HepG2 (cell line): ENCODE results near the gene COA1. TPM values are rescaled to one million over a fixed set of nuclear protein-coding genes. Genes with fewer than 3 reads are reported as not detected.
A peak's percentile ranks its signal among the peaks of the same experiment; 100 is the strongest.

Experiments
- ARNTL ChIP-seq: sonication (generic); formaldehyde crosslinking; IDR thresholded peaks from 2 replicates; pipeline ENCODE4 v1.4.0; 2020; ENCODE audit warnings: mild to moderate bottlenecking, missing genetic modification reagents
- FIP1L1 ChIP-seq: fragments of 200-400 bp; formaldehyde crosslinking; IDR thresholded peaks from 2 replicates; pipeline ENCODE4 v1.6.1; 2018; ENCODE audit warnings: low read depth, mild to moderate bottlenecking, low read length, moderate library complexity, borderline replicate concordance; ENCODE audit not compliant: insufficient read depth
- HIC2 ChIP-seq: sonication (generic); formaldehyde crosslinking; IDR thresholded peaks from 2 replicates; pipeline ENCODE4 v1.9.0; 2022; ENCODE audit warnings: low read depth, missing genetic modification reagents
- PBX2 ChIP-seq: IDR thresholded peaks from 2 replicates; pipeline ENCODE4 v1.6.1; 2016; ENCODE audit warnings: control low read depth
- PITX1 ChIP-seq: sonication (generic); formaldehyde crosslinking; IDR thresholded peaks from 2 replicates; pipeline ENCODE4 v1.5.1; 2020; ENCODE audit warnings: mild to moderate bottlenecking, missing genetic modification reagents
- RELA ChIP-seq: sonication (generic); formaldehyde crosslinking; IDR thresholded peaks from 2 replicates; pipeline ENCODE4 v1.4.0; 2020; ENCODE audit warnings: missing genetic modification reagents
- SUZ12 ChIP-seq: fragments of 150-350 bp; IDR thresholded peaks from 2 replicates; pipeline ENCODE4 v1.6.1; 2014; ENCODE audit warnings: low read depth, low read length
- TBX2 ChIP-seq: sonication (generic); formaldehyde crosslinking; IDR thresholded peaks from 2 replicates; pipeline ENCODE4 v1.5.0; 2020; ENCODE audit warnings: missing genetic modification reagents, mild to moderate bottlenecking, borderline replicate concordance
- TBX3 ChIP-seq: fragments of 450-650 bp; IDR thresholded peaks from 2 replicates; pipeline ENCODE4 v1.6.1; 2017; ENCODE audit warnings: antibody characterized with exemption, mild to moderate bottlenecking, inconsistent platforms, borderline replicate concordance
- THAP11 ChIP-seq: IDR thresholded peaks from 2 replicates; pipeline ENCODE4 v1.6.1; 2016; ENCODE audit warnings: missing biosample characterization, missing genetic modification reagents
- ZBTB38 ChIP-seq: sonication (generic); formaldehyde crosslinking; IDR thresholded peaks from 2 replicates; pipeline ENCODE4 v1.5.1; 2020; ENCODE audit warnings: mild to moderate bottlenecking, missing genetic modification reagents
- ZNF7 ChIP-seq: IDR thresholded peaks from 2 replicates; pipeline ENCODE4 v1.6.1; 2016; ENCODE audit warnings: missing biosample characterization, missing genetic modification reagents
- polyA plus RNA-seq, 8 experiments: library from polyadenylated mRNA; depleted of rRNA in 3 of 8; stranded (reverse) in 7 of 8; unstranded in 1 of 8; fragments of >200 nt; fragmentation: Illumina TruSeq in 4 of 8; extraction: Trizol in 4 of 8; gene quantifications; 2 replicates each; pipeline versions ENCODE4 v1.2.1 to v1.2.3, GENCODE V29; 2011 to 2016; ENCODE audit warnings: low read depth in 4 of 8, missing spikeins in 1 of 8, mixed read lengths in 1 of 8; ENCODE audit not compliant: insufficient read depth in 1 of 8
- total RNA-seq, 5 experiments: library from RNA; depleted of rRNA; stranded (reverse); fragments of >200 nt; fragmentation: Illumina TruSeq; extraction: Trizol; gene quantifications; 2 replicates each; pipeline ENCODE4 v1.2.3, GENCODE V29; 2016; ENCODE audit warnings: low read depth in 1 of 5
- TF ChIP-seq, protein P1 (sequence below): sonication (generic); formaldehyde crosslinking; IDR thresholded peaks from 2 replicates; pipeline ENCODE4 v1.5.1; 2020; ENCODE audit warnings: mild to moderate bottlenecking, missing genetic modification reagents
- TF ChIP-seq, protein P2 (sequence below): IDR thresholded peaks from 2 replicates; pipeline ENCODE4 v1.6.1; 2016; ENCODE audit warnings: low read depth, missing genetic modification reagents, missing compliant biosample characterization

Gene COA1
- total and polyA plus RNA-seq, 2 of the 13 experiments (the other 11 are each of a cell fraction or from before 2014, with no cell fraction given), result 33.2 to 65.7 TPM

DNA sequence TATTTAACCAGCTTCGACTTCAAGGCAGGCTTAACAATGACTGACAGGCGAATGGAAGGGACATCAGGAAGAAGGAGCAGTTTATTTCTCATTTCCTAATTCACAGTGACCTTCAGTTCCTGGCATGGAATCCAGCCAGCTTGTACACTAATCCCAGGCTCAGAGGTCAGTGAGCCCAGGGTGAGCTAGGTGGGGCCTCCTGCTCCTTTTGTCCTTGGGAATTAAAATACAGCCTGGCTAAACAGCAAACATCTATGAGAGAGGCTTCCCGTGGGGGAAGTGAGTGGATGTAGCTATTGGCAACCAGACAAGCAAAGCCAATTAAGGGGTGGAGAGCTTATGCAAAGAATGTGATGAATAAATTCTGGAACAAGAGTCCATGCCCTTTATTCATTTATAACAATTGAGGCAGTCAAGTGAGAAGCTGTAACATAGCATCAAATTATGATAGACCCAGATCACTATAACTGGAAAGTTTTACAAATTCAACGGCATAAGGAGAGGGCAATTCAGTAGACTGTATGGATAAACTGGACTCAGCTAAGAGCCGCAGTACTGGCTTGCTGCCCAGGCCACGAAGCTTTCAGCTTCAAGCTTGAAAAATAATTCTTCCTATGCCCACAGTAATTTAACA is 89.3 kb downstream of the COA1 start (continued):
- TF ChIP-seq RELA (peak; percentile 55; the same call in 1 of the 2 replicates), SUZ12 (no peak), TBX3 (no peak), PBX2 (CRISPR knock-in tag) (peak; percentile 87), ARNTL (CRISPR knock-in tag) (no peak), THAP11 (CRISPR knock-in tag) (peak; percentile 63), TBX2 (CRISPR knock-in tag) (peak; percentile 93), FIP1L1 (no peak), HIC2 (CRISPR knock-in tag) (peak; percentile 58; the same call in 1 of the 2 replicates), PITX1 (CRISPR knock-in tag) (peak; percentile 99), ZBTB38 (0 out of 2 replicates have a peak, but pooled peaks have one; percentile 47), ZNF7 (CRISPR knock-in tag) (no peak)
- TF ChIP-seq, protein P1, sequence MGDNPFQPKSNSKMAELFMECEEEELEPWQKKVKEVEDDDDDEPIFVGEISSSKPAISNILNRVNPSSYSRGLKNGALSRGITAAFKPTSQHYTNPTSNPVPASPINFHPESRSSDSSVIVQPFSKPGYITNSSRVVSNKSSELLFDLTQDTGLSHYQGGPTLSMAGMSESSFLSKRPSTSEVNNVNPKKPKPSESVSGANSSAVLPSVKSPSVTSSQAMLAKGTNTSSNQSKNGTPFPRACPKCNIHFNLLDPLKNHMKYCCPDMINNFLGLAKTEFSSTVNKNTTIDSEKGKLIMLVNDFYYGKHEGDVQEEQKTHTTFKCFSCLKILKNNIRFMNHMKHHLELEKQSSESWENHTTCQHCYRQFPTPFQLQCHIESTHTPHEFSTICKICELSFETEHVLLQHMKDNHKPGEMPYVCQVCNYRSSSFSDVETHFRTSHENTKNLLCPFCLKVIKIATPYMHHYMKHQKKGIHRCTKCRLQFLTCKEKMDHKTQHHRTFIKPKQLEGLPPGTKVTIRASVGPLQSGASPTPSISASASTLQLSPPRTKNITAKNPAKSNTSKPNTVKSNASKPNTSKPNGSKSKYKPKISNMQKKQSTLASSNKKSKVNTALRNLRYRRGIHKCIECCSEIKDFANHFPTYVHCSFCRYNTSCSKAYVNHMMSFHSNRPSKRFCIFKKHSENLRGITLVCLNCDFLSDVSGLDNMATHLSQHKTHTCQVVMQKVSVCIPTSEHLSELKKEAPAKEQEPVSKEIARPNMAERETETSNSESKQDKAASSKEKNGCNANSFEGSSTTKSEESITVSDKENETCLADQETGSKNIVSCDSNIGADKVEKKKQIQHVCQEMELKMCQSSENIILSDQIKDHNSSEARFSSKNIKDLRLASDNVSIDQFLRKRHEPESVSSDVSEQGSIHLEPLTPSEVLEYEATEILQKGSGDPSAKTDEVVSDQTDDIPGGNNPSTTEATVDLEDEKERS (CRISPR knock-in tag), result peak; percentile 76
- TF ChIP-seq, protein P2, sequence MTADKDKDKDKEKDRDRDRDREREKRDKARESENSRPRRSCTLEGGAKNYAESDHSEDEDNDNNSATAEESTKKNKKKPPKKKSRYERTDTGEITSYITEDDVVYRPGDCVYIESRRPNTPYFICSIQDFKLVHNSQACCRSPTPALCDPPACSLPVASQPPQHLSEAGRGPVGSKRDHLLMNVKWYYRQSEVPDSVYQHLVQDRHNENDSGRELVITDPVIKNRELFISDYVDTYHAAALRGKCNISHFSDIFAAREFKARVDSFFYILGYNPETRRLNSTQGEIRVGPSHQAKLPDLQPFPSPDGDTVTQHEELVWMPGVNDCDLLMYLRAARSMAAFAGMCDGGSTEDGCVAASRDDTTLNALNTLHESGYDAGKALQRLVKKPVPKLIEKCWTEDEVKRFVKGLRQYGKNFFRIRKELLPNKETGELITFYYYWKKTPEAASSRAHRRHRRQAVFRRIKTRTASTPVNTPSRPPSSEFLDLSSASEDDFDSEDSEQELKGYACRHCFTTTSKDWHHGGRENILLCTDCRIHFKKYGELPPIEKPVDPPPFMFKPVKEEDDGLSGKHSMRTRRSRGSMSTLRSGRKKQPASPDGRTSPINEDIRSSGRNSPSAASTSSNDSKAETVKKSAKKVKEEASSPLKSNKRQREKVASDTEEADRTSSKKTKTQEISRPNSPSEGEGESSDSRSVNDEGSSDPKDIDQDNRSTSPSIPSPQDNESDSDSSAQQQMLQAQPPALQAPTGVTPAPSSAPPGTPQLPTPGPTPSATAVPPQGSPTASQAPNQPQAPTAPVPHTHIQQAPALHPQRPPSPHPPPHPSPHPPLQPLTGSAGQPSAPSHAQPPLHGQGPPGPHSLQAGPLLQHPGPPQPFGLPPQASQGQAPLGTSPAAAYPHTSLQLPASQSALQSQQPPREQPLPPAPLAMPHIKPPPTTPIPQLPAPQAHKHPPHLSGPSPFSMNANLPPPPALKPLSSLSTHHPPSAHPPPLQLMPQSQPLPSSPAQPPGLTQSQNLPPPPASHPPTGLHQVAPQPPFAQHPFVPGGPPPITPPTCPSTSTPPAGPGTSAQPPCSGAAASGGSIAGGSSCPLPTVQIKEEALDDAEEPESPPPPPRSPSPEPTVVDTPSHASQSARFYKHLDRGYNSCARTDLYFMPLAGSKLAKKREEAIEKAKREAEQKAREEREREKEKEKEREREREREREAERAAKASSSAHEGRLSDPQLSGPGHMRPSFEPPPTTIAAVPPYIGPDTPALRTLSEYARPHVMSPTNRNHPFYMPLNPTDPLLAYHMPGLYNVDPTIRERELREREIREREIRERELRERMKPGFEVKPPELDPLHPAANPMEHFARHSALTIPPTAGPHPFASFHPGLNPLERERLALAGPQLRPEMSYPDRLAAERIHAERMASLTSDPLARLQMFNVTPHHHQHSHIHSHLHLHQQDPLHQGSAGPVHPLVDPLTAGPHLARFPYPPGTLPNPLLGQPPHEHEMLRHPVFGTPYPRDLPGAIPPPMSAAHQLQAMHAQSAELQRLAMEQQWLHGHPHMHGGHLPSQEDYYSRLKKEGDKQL, result peak; percentile 75; the same call in 1 of the 2 replicates
